Hepatocyte (in vitro differentiated cells): ENCODE results near the gene PAF1. TPM values are rescaled to one million over a fixed set of nuclear protein-coding genes. Genes with fewer than 3 reads are reported as not detected.

Source experiments
- DNase-seq: peaks from one replicate; pipeline ENCODE4 v3.0.0-alpha.2; 2016; ENCODE audit warnings: low spot score
- H2AFZ ChIP-seq: fragments of 200-600 bp; sonication (generic); 2 replicates; pipeline ENCODE4 v1.6.0; 2016; ENCODE audit warnings: antibody characterized with exemption, mild to moderate bottlenecking
- H3K27ac ChIP-seq: fragments of 200-600 bp; sonication (generic); 2 replicates; pipeline ENCODE4 v1.5.1; 2016; ENCODE audit warnings: mild to moderate bottlenecking
- H3K27me3 ChIP-seq: fragments of 200-600 bp; sonication (generic); 2 replicates; pipeline ENCODE4 v1.6.1; 2016
- H3K36me3 ChIP-seq: fragments of 200-600 bp; sonication (generic); replicated peaks from 2 replicates; pipeline ENCODE4 v1.5.1; 2016; ENCODE audit warnings: low read depth; ENCODE audit not compliant: insufficient read depth
- H3K4me1 ChIP-seq: fragments of 200-600 bp; sonication (generic); 2 replicates; pipeline ENCODE4 v1.5.1; 2016; ENCODE audit warnings: mild to moderate bottlenecking, moderate library complexity; ENCODE audit not compliant: insufficient read depth
- H3K4me2 ChIP-seq: fragments of 200-600 bp; sonication (generic); 2 replicates; pipeline ENCODE4 v1.6.0; 2016
- H3K4me3 ChIP-seq: fragments of 200-600 bp; sonication (generic); 2 replicates; pipeline ENCODE4 v1.5.1; 2016; ENCODE audit warnings: mild to moderate bottlenecking
- H3K79me2 ChIP-seq: fragments of 200-600 bp; sonication (generic); 2 replicates; pipeline ENCODE4 v1.6.0; 2017; ENCODE audit warnings: mild to moderate bottlenecking
- H3K9me2 ChIP-seq: fragments of 200-600 bp; sonication (generic); replicated peaks from 2 replicates; pipeline ENCODE4 v1.6.0; 2017; ENCODE audit warnings: mild to moderate bottlenecking; ENCODE audit not compliant: insufficient read depth
- H3K9me3 ChIP-seq: fragments of 200-600 bp; sonication (generic); 2 replicates; pipeline ENCODE4 v1.5.1; 2016; ENCODE audit warnings: low read depth, mild to moderate bottlenecking
- H4K20me1 ChIP-seq: fragments of 200-600 bp; sonication (generic); 2 replicates; pipeline ENCODE4 v1.6.0; 2016; ENCODE audit warnings: mild to moderate bottlenecking; ENCODE audit not compliant: insufficient read depth, poor library complexity, severe bottlenecking
- EZH2 ChIP-seq: fragments of 200-600 bp; sonication (generic); IDR thresholded peaks from 2 replicates; pipeline ENCODE4 v1.6.1; 2016; ENCODE audit warnings: antibody characterized with exemption, mild to moderate bottlenecking, borderline replicate concordance
- EZH2phosphoT487 ChIP-seq: fragments of 200-600 bp; sonication (generic); IDR thresholded peaks from one replicate; pipeline ENCODE4 v1.6.1; 2018; ENCODE audit warnings: antibody characterized with exemption, mild to moderate bottlenecking, low read depth, moderate library complexity; ENCODE audit not compliant: unreplicated experiment, severe bottlenecking
- WGBS: methylation state at CpG from one replicate; pipeline ENCODE4 v1.1.6; 2016; ENCODE audit warnings: low lambda C conversion rate; ENCODE audit errors: missing lambda C conversion rate; 5-methylcytosine and 5-hydroxymethylcytosine counted together
- polyA plus RNA-seq: library from polyadenylated mRNA; unstranded; fragments of >200 nt; fragmentation: Nextera tagmentation; extraction: Ambion mirVana; gene quantifications from 2 replicates; pipeline ENCODE4 v1.2.1, GENCODE V29; 2016
- total RNA-seq: library from RNA; depleted of rRNA; stranded (reverse); fragments of >200 nt; gene quantifications from 2 replicates; pipeline ENCODE4 v1.2.3, GENCODE V29; 2014
- TF ChIP-seq, protein P1 (sequence below): fragments of 200-600 bp; sonication (generic); IDR thresholded peaks from 2 replicates; pipeline ENCODE4 v1.5.1; 2016; ENCODE audit warnings: antibody characterized with exemption, mild to moderate bottlenecking; ENCODE audit not compliant: poor library complexity

The PAF1 gene
- total and polyA plus RNA-seq, 2 experiments from 2014 or later = 30.4 to 54.4 TPM

DNA sequence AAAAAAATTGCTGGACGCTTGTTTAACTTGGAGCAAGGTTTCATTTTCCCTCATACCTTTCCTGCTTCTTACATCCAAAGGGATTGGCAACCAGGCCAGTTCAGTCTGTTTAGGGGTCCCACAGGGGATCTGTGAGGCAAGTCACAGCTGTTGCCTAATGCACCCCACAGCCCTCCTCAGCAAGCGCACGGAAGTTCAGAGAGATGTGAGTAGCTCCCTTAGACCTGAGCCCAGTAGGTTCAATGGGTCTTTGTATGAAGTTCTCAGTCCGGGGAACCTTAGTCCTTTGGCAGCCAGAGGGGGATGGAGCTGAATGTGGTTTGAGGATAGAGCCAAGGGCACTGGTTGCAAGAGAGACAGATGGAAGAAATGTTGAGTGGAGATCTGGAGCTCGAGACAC, 35.7 kb downstream of the PAF1 start:
- TF ChIP-seq EZH2 (no peak), EZH2phosphoT487 (no peak)
- TF ChIP-seq, protein P1, sequence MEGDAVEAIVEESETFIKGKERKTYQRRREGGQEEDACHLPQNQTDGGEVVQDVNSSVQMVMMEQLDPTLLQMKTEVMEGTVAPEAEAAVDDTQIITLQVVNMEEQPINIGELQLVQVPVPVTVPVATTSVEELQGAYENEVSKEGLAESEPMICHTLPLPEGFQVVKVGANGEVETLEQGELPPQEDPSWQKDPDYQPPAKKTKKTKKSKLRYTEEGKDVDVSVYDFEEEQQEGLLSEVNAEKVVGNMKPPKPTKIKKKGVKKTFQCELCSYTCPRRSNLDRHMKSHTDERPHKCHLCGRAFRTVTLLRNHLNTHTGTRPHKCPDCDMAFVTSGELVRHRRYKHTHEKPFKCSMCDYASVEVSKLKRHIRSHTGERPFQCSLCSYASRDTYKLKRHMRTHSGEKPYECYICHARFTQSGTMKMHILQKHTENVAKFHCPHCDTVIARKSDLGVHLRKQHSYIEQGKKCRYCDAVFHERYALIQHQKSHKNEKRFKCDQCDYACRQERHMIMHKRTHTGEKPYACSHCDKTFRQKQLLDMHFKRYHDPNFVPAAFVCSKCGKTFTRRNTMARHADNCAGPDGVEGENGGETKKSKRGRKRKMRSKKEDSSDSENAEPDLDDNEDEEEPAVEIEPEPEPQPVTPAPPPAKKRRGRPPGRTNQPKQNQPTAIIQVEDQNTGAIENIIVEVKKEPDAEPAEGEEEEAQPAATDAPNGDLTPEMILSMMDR = no peak
- DNase-seq = no peak
- no peaks in the 10 kb centered on the region for H3K9me2 ChIP-seq
- H2AFZ ChIP-seq = no peak overlapping the region
- peaks cover 18% of the 10 kb centered on the region for H3K79me2 ChIP-seq
- no peaks in the 10 kb centered on the region for H3K27me3 ChIP-seq
- no peaks in the 10 kb centered on the region for H3K9me3 ChIP-seq
- no peaks in the 10 kb centered on the region for H3K4me1 ChIP-seq
- no peak overlapping the region for H3K4me3 ChIP-seq
- peaks cover 4% of the 10 kb centered on the region for H4K20me1 ChIP-seq
- no peak overlapping the region for H3K4me2 ChIP-seq
- no peak overlapping the region for H3K27ac ChIP-seq
- H3K36me3 ChIP-seq = peaks cover 3% of the 10 kb centered on the region
- WGBS = 96% methylated on average over 5 of the region's 5 CpGs

DNA sequence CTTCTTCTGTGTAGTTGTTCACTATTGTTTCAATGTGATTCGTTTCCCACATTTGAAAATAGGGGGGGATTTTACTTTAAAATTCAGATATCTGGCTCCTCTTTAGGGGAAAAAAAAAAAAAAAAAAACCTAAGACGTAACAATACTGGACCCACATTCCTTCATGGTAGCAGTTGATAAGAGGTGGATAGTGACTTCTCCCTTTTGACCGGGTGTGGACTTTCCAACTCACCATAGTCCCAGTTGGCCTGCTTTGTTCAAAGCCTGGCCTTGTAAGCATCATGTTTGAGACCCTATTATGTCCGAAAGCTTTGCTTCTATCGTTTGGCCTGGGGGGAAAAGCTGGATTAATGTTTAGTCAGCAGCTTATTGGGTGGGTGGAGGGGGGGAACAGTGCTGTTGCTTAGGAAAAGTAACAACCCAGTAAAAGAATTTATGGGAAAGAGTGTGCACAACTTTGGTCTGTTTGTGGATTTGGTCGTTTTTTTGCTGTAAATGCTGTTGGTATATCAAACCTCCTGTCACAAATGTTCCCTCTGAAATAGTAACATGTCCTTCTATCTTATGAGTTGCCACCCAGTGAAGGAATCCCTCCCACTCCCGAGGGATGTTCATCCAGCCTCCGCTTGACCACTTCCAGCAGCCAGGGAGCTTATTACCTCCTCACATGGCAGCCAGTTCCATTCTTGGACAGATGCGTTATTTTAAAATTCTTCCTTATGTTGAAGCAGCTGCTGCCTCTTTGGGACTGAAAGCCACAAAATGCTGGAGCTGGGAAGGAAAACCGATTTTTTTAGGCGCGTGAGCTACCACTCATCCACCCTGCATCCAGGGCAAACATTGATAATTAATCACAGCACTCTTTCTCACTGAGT, 38.3 kb downstream of the PAF1 start:
- no peaks in the 10 kb centered on the region for H3K4me1 ChIP-seq
- no peak for DNase-seq
- TF ChIP-seq EZH2phosphoT487 = no peak
- TF ChIP-seq, protein P1 = no peak
- no peak for TF ChIP-seq EZH2
- peaks cover 34% of the 10 kb centered on the region for H3K79me2 ChIP-seq
- H3K27me3 ChIP-seq = no peaks in the 10 kb centered on the region
- no peak overlapping the region for H3K27ac ChIP-seq
- H4K20me1 ChIP-seq = peaks cover 20% of the 10 kb centered on the region
- no peak overlapping the region for H3K4me2 ChIP-seq
- H3K36me3 ChIP-seq = peaks cover 3% of the 10 kb centered on the region
- H3K9me2 ChIP-seq = no peaks in the 10 kb centered on the region
- WGBS = 89% methylated on average over 12 of the region's 12 CpGs
- H3K9me3 ChIP-seq = no peaks in the 10 kb centered on the region
- H3K4me3 ChIP-seq = no peak overlapping the region
- no peak overlapping the region for H2AFZ ChIP-seq

DNA sequence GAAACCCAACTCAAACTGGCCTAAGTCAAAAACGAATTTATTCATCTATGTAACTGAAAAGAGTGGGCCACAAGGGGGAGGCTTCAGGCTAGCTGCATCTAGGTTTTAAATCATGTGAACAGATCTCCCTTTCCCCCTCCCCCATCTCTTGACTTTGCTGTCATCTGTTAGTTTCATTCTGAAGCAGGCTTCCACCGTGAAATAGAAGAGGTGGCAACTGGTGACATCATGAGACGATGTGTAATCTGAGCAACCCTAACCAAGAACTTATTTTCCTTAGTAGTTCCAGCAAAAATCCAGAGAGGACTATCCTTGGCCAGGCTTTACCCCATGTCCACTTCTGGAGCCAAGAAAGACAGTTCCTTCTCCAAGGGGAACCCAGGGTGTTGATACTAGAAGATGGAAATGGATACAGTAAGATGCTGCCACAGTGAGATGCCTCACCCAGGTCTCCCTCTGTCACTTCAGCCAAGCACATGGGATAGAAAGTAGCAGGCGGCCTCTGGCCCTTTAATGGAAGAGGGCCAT, 39.3 kb downstream of the PAF1 start:
- Histone ChIP-seq H3K9me2 (no peaks in the 10 kb centered on the region), H3K36me3 (no peaks in the 10 kb centered on the region), H2AFZ (no peak overlapping the region), H3K79me2 (peaks cover 44% of the 10 kb centered on the region), H3K27ac (no peak overlapping the region), H3K27me3 (no peaks in the 10 kb centered on the region), H3K4me1 (no peaks in the 10 kb centered on the region), H4K20me1 (peaks cover 31% of the 10 kb centered on the region), H3K4me2 (no peak overlapping the region), H3K9me3 (no peaks in the 10 kb centered on the region), H3K4me3 (no peak overlapping the region)
- DNase-seq = no peak
- WGBS = 87% methylated on average over 4 of the region's 4 CpGs
- no peak for TF ChIP-seq EZH2phosphoT487
- TF ChIP-seq, protein P1 = no peak
- no peak for TF ChIP-seq EZH2
